Parathyroid adenoma (tissue), 2 donors: ENCODE data around the gene CAPN13.

Source experiments
- H2AFZ ChIP-seq: fragments of 300-600 bp; sonication (generic); one replicate; pipeline ENCODE4 v1.7.0; 2017; ENCODE audit warnings: antibody characterized with exemption, mild to moderate bottlenecking
- H3K27ac ChIP-seq: fragments of 300-600 bp; sonication (generic); one replicate; pipeline ENCODE4 v1.7.0; 2017
- H3K27me3 ChIP-seq: fragments of 300-600 bp; sonication (generic); one replicate; pipeline ENCODE4 v1.7.0; 2017; ENCODE audit warnings: low read length; ENCODE audit not compliant: control insufficient read depth, insufficient read depth
- H3K36me3 ChIP-seq: fragments of 300-600 bp; sonication (generic); one replicate; pipeline ENCODE4 v1.7.0; 2017; ENCODE audit warnings: low read length; ENCODE audit not compliant: control insufficient read depth, insufficient read depth
- H3K4me1 ChIP-seq: fragments of 300-600 bp; sonication (generic); one replicate; pipeline ENCODE4 v1.7.0; 2017; ENCODE audit warnings: control low read depth
- H3K4me2 ChIP-seq: fragments of 300-600 bp; sonication (generic); one replicate; pipeline ENCODE4 v1.7.0; 2017; ENCODE audit warnings: low read length
- H3K4me3 ChIP-seq: fragments of 300-600 bp; sonication (generic); one replicate; pipeline ENCODE4 v1.7.0; 2017; ENCODE audit warnings: low read depth, low read length
- H3K79me2 ChIP-seq: fragments of 300-600 bp; sonication (generic); one replicate; pipeline ENCODE4 v1.7.0; 2017; ENCODE audit warnings: control low read depth
- H3K9ac ChIP-seq: fragments of 300-600 bp; sonication (generic); one replicate; pipeline ENCODE4 v1.7.0; 2017; ENCODE audit warnings: mild to moderate bottlenecking
- H3K9me3 ChIP-seq: fragments of 300-600 bp; sonication (generic); one replicate; pipeline ENCODE4 v1.7.0; 2017; ENCODE audit warnings: low read length; ENCODE audit not compliant: control insufficient read depth
- CTCF ChIP-seq: fragments of 300-600 bp; sonication (generic); IDR thresholded peaks from one replicate; pipeline ENCODE4 v1.7.0; 2017; ENCODE audit warnings: antibody characterized with exemption, mild to moderate bottlenecking
- donor health status: primary hyperparathyroidism.

Gene CAPN13

GRCh38 chr2:30716123-30716900 lies 90.9 kb downstream of the CAPN13 start:
- Histone ChIP-seq H3K27ac (no peak overlapping the region), H3K4me2 (no peak overlapping the region)
- no peak for TF ChIP-seq CTCF

GRCh38 chr2:30714811-30715709 lies 92.2 kb downstream of the CAPN13 start:
- H3K4me1 ChIP-seq: no peaks in the 10 kb centered on the region

More at GRCh38 chr2:30716123-30716900, 90.9 kb downstream of the CAPN13 start:
- H2AFZ ChIP-seq: no peak overlapping the region
- H3K9me3 ChIP-seq: no peaks in the 10 kb centered on the region
- no peaks in the 10 kb centered on the region for H3K79me2 ChIP-seq
- H3K9ac ChIP-seq: no peak overlapping the region
- H3K4me1 ChIP-seq: no peaks in the 10 kb centered on the region
- no peak overlapping the region for H3K4me3 ChIP-seq
- H3K27me3 ChIP-seq: no peaks in the 10 kb centered on the region
- H3K36me3 ChIP-seq: no peaks in the 10 kb centered on the region

GRCh38 chr2:30713698-30714097 lies 93.5 kb downstream of the CAPN13 start:
- H3K4me1 ChIP-seq: no peaks in the 10 kb centered on the region
- no peak overlapping the region for H3K27ac ChIP-seq
- H3K9ac ChIP-seq: no peak overlapping the region
- no peak overlapping the region for H3K4me3 ChIP-seq
- no peak overlapping the region for H3K4me2 ChIP-seq
- no peaks in the 10 kb centered on the region for H3K36me3 ChIP-seq
- no peaks in the 10 kb centered on the region for H3K27me3 ChIP-seq
- TF ChIP-seq CTCF: no peak
- H3K9me3 ChIP-seq: no peaks in the 10 kb centered on the region
- H2AFZ ChIP-seq: peak overlapping the region; percentile 45
- H3K79me2 ChIP-seq: no peaks in the 10 kb centered on the region

More at GRCh38 chr2:30714811-30715709, 92.2 kb downstream of the CAPN13 start:
- TF ChIP-seq CTCF: no peak
- Histone ChIP-seq H3K79me2 (no peaks in the 10 kb centered on the region), H3K9me3 (no peaks in the 10 kb centered on the region), H3K4me2 (no peak overlapping the region), H3K9ac (no peak overlapping the region), H2AFZ (no peak overlapping the region), H3K4me3 (no peak overlapping the region), H3K36me3 (no peaks in the 10 kb centered on the region), H3K27me3 (no peaks in the 10 kb centered on the region), H3K27ac (no peak overlapping the region)

GRCh38 chr2:30711646-30712085 lies 95.6 kb downstream of the CAPN13 start:
- Histone ChIP-seq H2AFZ (no peak overlapping the region), H3K4me1 (no peaks in the 10 kb centered on the region), H3K27ac (no peak overlapping the region), H3K4me3 (no peak overlapping the region), H3K4me2 (no peak overlapping the region), H3K79me2 (no peaks in the 10 kb centered on the region), H3K27me3 (no peaks in the 10 kb centered on the region), H3K9me3 (no peaks in the 10 kb centered on the region), H3K9ac (no peak overlapping the region), H3K36me3 (no peaks in the 10 kb centered on the region)
- peak; percentile 96 for TF ChIP-seq CTCF
